ENCODE data around the gene NFATC4.
A peak's percentile ranks its signal among the peaks of the same experiment; 100 is the strongest.

NFATC4 gene

DNA sequence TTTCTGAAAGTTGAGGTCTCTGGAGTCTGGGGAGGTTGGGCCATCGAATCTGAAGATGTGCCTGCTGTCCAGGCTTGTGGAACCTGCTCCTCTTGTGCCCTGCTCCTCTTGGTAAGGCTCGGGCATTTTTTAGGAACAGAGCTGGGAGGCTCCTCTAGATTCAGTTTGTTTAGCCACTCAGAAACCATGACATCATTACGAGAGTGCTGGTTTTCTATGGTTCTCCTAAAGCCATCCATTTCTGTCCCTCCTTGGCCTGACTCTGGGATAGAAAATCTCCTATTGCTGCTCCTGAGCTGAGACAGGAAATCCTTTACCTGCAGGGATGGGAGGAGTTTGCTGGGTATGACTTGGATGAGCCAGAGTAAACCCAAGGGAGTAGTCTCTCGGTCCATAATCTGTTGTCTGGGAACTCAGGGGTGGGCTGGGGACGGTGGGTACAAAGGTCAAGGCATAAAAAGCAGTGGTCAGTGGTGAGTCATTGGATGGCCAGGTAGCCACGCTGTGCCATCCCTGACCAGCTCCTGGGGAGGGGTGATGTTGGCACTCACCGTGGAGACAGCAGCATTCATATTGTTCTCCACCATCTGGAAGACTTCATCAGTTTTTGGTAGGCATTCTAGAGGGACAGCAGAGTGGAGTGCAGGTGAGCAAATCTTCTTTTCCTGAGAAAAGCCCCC is 30.7 kb upstream of the NFATC4 start:
- no peak overlapping the region for H2AK5ac ChIP-seq (ENCODE audit: low read length)
- WGBS (ENCODE audit: extremely low coverage, insufficient coverage, insufficient read length), result no CpG with 5 or more reads among the region's 7 CpGs
- H3K9me3 ChIP-seq (ENCODE audit: insufficient read depth, low read depth, low read length), result peaks cover 11% of the 10 kb centered on the region
- no peaks in the 10 kb centered on the region for H3K36me3 ChIP-seq (ENCODE audit: control insufficient read depth in 1 of 2, insufficient read depth in 2 of 2, low read length in 2 of 2)
- no peak overlapping the region for H2BK5ac ChIP-seq (ENCODE audit: low read depth, low read length, poor library complexity)
- H3K27me3 ChIP-seq (ENCODE audit: insufficient read depth, low read length), result peaks cover 43% of the 10 kb centered on the region
- no peak overlapping the region for H2BK12ac ChIP-seq (ENCODE audit: low read length)
- no peak for DNase-seq
- H3K4me1 ChIP-seq (ENCODE audit: control insufficient read depth in 1 of 2, insufficient read depth in 2 of 2, low read length in 2 of 2), result peaks cover 31 to 32% of the 10 kb centered on the region in 2 experiments
- peaks cover 3% of the 10 kb centered on the region for H3K79me2 ChIP-seq (ENCODE audit: control insufficient read depth, insufficient read depth, low read length, poor library complexity)
- H3K18ac ChIP-seq (ENCODE audit: low read length), result no peak overlapping the region
- no peak overlapping the region for H4K12ac ChIP-seq (ENCODE audit: low read depth, low read length)
- no peak overlapping the region for H3K27ac ChIP-seq (ENCODE audit: low read depth, low read length)
- no peak overlapping the region for H3K4me2 ChIP-seq (ENCODE audit: low read length)
- H3K9ac ChIP-seq (ENCODE audit: low read length), result no peak overlapping the region
- no peak overlapping the region for H3K4ac ChIP-seq (ENCODE audit: low read depth, low read length)
- H3K14ac ChIP-seq (ENCODE audit: low read length), result no peak overlapping the region
- H3K4me3 ChIP-seq (ENCODE audit: low read depth, low read length), result no peak overlapping the region
- no peak overlapping the region for H4K91ac ChIP-seq (ENCODE audit: low read depth, low read length)
- no peak overlapping the region for H4K8ac ChIP-seq (ENCODE audit: low read depth, low read length)
- H2AFZ ChIP-seq (ENCODE audit: insufficient read depth, low read length, poor library complexity), result no peak overlapping the region
- peaks cover 4% of the 10 kb centered on the region for H3K79me1 ChIP-seq (ENCODE audit: low read length)
- no peak overlapping the region for H3K23ac ChIP-seq (ENCODE audit: low read length)
- H2BK120ac ChIP-seq (ENCODE audit: insufficient read depth, low read length, poor library complexity), result no peak overlapping the region

DNA sequence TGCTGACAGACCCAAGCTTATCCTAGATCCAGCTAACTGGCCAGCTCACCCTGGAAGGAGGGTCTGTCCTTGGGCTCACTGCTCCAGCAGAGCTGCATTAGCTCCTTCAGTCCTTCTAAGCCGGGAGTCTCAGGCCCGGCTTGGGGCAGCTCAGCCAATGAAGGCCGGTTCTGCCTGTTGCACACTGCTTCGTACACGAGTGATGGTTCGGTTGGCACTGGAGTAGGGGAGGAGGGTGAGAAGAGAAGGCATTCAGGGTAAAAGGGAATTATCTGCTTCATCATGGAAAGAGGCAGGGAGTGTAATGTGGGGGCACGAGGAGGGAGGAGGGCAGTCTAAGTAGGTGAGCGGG is 30.2 kb upstream of the NFATC4 start:
- Histone ChIP-seq H3K18ac (ENCODE audit: low read length) (no peak overlapping the region), H3K14ac (ENCODE audit: low read length) (no peak overlapping the region), H3K4me1 (ENCODE audit: control insufficient read depth in 1 of 2, insufficient read depth in 2 of 2, low read length in 2 of 2) (peaks cover 27% of the 10 kb centered on the region in 2 experiments), H4K91ac (ENCODE audit: low read depth, low read length) (no peak overlapping the region), H2BK5ac (ENCODE audit: low read depth, low read length, poor library complexity) (no peak overlapping the region), H3K36me3 (ENCODE audit: control insufficient read depth in 1 of 2, insufficient read depth in 2 of 2, low read length in 2 of 2) (no peaks in the 10 kb centered on the region), H3K4me3 (ENCODE audit: low read depth, low read length) (no peak overlapping the region), H3K9ac (ENCODE audit: low read length) (no peak overlapping the region), H2BK120ac (ENCODE audit: insufficient read depth, low read length, poor library complexity) (no peak overlapping the region), H3K79me1 (ENCODE audit: low read length) (peaks cover 4% of the 10 kb centered on the region), H4K8ac (ENCODE audit: low read depth, low read length) (no peak overlapping the region), H2AFZ (ENCODE audit: insufficient read depth, low read length, poor library complexity) (no peak overlapping the region), H4K12ac (ENCODE audit: low read depth, low read length) (no peak overlapping the region), H3K79me2 (ENCODE audit: control insufficient read depth, insufficient read depth, low read length, poor library complexity) (peaks cover 3% of the 10 kb centered on the region), H2AK5ac (ENCODE audit: low read length) (no peak overlapping the region), H3K23ac (ENCODE audit: low read length) (no peak overlapping the region), H3K4ac (ENCODE audit: low read depth, low read length) (no peak overlapping the region), H3K27me3 (ENCODE audit: insufficient read depth, low read length) (peaks cover 43% of the 10 kb centered on the region), H3K4me2 (ENCODE audit: low read length) (no peak overlapping the region), H3K9me3 (ENCODE audit: insufficient read depth, low read depth, low read length) (peaks cover 9% of the 10 kb centered on the region), H2BK12ac (ENCODE audit: low read length) (no peak overlapping the region), H3K27ac (ENCODE audit: low read depth, low read length) (no peak overlapping the region)
- DNase-seq, result no peak
- WGBS (ENCODE audit: extremely low coverage, insufficient coverage, insufficient read length), result no CpG with 5 or more reads among the region's 8 CpGs

DNA sequence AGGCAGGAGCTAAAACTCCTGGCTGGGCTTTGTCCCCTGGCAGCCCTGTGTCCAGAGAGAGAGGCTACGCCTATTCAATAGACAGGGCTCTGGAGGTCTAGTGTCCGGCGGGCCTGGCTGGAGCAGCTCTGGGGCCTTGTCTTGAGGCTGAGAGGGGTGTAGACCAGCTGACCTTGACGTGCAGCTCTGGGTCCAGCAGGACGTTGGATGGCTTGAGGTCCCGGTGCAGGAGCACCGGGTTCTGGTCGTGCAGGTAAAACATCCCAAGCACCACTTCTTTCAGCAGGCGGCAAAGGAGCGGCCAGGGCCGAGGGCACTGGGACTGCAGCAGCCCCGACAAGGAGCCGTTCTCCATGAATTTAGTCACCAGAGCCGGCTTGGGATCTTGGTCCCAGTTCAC is 29.1 kb upstream of the NFATC4 start:
- DNase-seq, result no peak
- Histone ChIP-seq H3K36me3 (ENCODE audit: control insufficient read depth in 1 of 2, insufficient read depth in 2 of 2, low read length in 2 of 2) (no peaks in the 10 kb centered on the region), H3K27me3 (ENCODE audit: insufficient read depth, low read length) (peaks cover 43% of the 10 kb centered on the region), H3K18ac (ENCODE audit: low read length) (no peak overlapping the region), H3K14ac (ENCODE audit: low read length) (no peak overlapping the region), H3K4me3 (ENCODE audit: low read depth, low read length) (no peak overlapping the region), H2AFZ (ENCODE audit: insufficient read depth, low read length, poor library complexity) (no peak overlapping the region), H3K79me2 (ENCODE audit: control insufficient read depth, insufficient read depth, low read length, poor library complexity) (peaks cover 3% of the 10 kb centered on the region), H3K79me1 (ENCODE audit: low read length) (peaks cover 4% of the 10 kb centered on the region), H3K4me2 (ENCODE audit: low read length) (peak overlapping the region; percentile 16), H4K12ac (ENCODE audit: low read depth, low read length) (no peak overlapping the region), H3K23ac (ENCODE audit: low read length) (no peak overlapping the region), H4K8ac (ENCODE audit: low read depth, low read length) (no peak overlapping the region), H2AK5ac (ENCODE audit: low read length) (no peak overlapping the region), H3K27ac (ENCODE audit: low read depth, low read length) (no peak overlapping the region), H4K91ac (ENCODE audit: low read depth, low read length) (no peak overlapping the region), H2BK5ac (ENCODE audit: low read depth, low read length, poor library complexity) (no peak overlapping the region), H3K4ac (ENCODE audit: low read depth, low read length) (no peak overlapping the region), H2BK12ac (ENCODE audit: low read length) (no peak overlapping the region), H3K9ac (ENCODE audit: low read length) (no peak overlapping the region), H3K9me3 (ENCODE audit: insufficient read depth, low read depth, low read length) (peaks cover 9% of the 10 kb centered on the region), H2BK120ac (ENCODE audit: insufficient read depth, low read length, poor library complexity) (no peak overlapping the region), H3K4me1 (ENCODE audit: control insufficient read depth in 1 of 2, insufficient read depth in 2 of 2, low read length in 2 of 2) (peaks cover 22 to 24% of the 10 kb centered on the region in 2 experiments)
- WGBS (ENCODE audit: extremely low coverage, insufficient coverage, insufficient read length), result no CpG with 5 or more reads among the region's 14 CpGs

DNA sequence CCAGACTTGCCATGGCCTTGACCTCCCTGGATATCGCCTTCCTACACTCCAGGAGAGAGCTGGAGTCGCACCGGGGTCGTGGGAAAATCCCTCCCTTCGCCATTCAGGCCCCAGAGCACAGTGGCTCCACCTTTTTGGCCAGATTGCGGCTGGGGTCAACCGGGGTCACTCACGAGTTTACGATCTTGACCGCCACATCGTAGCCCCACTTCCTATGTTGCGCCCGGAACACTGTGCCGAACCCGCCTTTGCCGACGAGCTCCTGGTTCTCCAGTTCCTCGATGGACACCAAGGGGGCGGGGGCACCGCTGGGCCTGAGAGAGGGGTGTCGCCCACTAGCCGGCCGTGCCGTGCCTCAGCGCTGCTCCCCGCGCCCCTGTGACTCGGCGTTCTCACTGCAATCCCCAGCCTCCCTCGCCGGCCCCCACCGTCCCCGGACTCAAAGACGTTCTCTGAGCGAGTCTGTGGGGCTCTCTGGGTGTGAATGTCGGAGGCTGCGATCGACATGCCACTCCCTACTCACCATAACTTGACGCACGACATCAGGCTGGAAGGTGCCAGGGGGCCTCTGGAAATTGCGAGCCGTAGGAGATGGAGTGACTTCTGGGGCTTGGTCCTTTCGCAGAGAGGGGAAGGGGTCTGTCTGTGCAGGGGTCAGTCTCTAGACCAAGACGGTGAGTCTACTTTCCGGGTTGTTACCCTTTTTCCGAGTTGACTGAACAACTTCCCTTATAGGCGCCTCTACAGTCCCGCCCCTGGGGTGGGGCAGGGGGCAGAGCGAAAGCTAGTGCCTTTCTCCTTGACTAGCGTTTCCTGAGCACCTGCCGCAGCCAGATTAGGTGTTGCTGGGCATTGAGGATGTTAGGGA is 28.5 kb upstream of the NFATC4 start, which contains the start of gene RIPK3:
RIPK3 (minus strand) TSS at position 708 of the 868 bp plus-strand sequence; CDS start at position 543, 165 bp downstream.
- Histone ChIP-seq H3K27me3 (ENCODE audit: insufficient read depth, low read length) (peaks cover 39% of the 10 kb centered on the region), H2BK5ac (ENCODE audit: low read depth, low read length, poor library complexity) (no peak within 1 kb of the TSS), H3K14ac (ENCODE audit: low read length) (no peak within 1 kb of the TSS), H3K4ac (ENCODE audit: low read depth, low read length) (no peak within 1 kb of the TSS), H3K4me1 (ENCODE audit: control insufficient read depth in 1 of 2, insufficient read depth in 2 of 2, low read length in 2 of 2) (peaks cover 21 to 24% of the 10 kb centered on the region in 2 experiments), H3K4me3 (ENCODE audit: low read depth, low read length) (peak within 1 kb of the TSS; percentile 46), H4K91ac (ENCODE audit: low read depth, low read length) (no peak within 1 kb of the TSS), H3K27ac (ENCODE audit: low read depth, low read length) (no peak within 1 kb of the TSS), H3K79me1 (ENCODE audit: low read length) (peaks cover 3% of the 10 kb centered on the region), H2BK120ac (ENCODE audit: insufficient read depth, low read length, poor library complexity) (no peak within 1 kb of the TSS), H3K79me2 (ENCODE audit: control insufficient read depth, insufficient read depth, low read length, poor library complexity) (peaks cover 3% of the 10 kb centered on the region), H3K9me3 (ENCODE audit: insufficient read depth, low read depth, low read length) (peaks cover 9% of the 10 kb centered on the region), H3K36me3 (ENCODE audit: control insufficient read depth in 1 of 2, insufficient read depth in 2 of 2, low read length in 2 of 2) (no peaks in the 10 kb centered on the region), H3K9ac (ENCODE audit: low read length) (no peak within 1 kb of the TSS), H4K8ac (ENCODE audit: low read depth, low read length) (no peak within 1 kb of the TSS), H3K23ac (ENCODE audit: low read length) (no peak within 1 kb of the TSS), H2BK12ac (ENCODE audit: low read length) (no peak within 1 kb of the TSS), H4K12ac (ENCODE audit: low read depth, low read length) (no peak within 1 kb of the TSS), H2AK5ac (ENCODE audit: low read length) (no peak within 1 kb of the TSS), H3K4me2 (ENCODE audit: low read length) (peak within 1 kb of the TSS; percentile 16), H2AFZ (ENCODE audit: insufficient read depth, low read length, poor library complexity) (peak within 1 kb of the TSS; percentile 8), H3K18ac (ENCODE audit: low read length) (no peak within 1 kb of the TSS)
- no peak for DNase-seq
- WGBS (ENCODE audit: extremely low coverage, insufficient coverage, insufficient read length), result no CpG with 5 or more reads among the region's 51 CpGs
